ENCODE results near the gene ENO1.

The ENO1 gene

GRCh38 chr1:8813991-8814390 lies 64.5 kb downstream of the ENO1 start:
- Mint-ChIP-seq H3K36me3 (ENCODE audit: low read depth) (peaks cover 10% of the 10 kb centered on the region), H3K27me3 (no peaks in the 10 kb centered on the region), H3K9me3 (no peaks in the 10 kb centered on the region), H3K4me1 (ENCODE audit: low read depth) (peaks cover 30% of the 10 kb centered on the region), H3K4me3 (no peak overlapping the region), H3K27ac (no peak overlapping the region)
- intact Hi-C loops (cut with micrococcal nuclease), result no loop called here

- Mint-ChIP-seq H3K27me3 (no peaks in the 10 kb centered on the region), H3K36me3 (ENCODE audit: low read depth) (peaks cover 10% of the 10 kb centered on the region), H3K4me3 (no peak overlapping the region), H3K9me3 (no peaks in the 10 kb centered on the region), H3K4me1 (ENCODE audit: low read depth) (peaks cover 28% of the 10 kb centered on the region), H3K27ac (no peak overlapping the region)
- intact Hi-C loops (cut with micrococcal nuclease), result no loop called here
Observed at GRCh38 chr1:8813016-8813763, 65.3 kb downstream of the ENO1 start.

- intact Hi-C loops (cut with micrococcal nuclease), result no loop called here
- Mint-ChIP-seq H3K27me3 (no peaks in the 10 kb centered on the region), H3K4me1 (ENCODE audit: low read depth) (peaks cover 24% of the 10 kb centered on the region)
Observed at GRCh38 chr1:8812081-8812480, 66.4 kb downstream of the ENO1 start.

More at GRCh38 chr1:8812081-8812480, 66.4 kb downstream of the ENO1 start:
- Mint-ChIP-seq H3K27ac (no peak overlapping the region), H3K36me3 (ENCODE audit: low read depth) (peaks cover 4% of the 10 kb centered on the region), H3K4me3 (no peak overlapping the region), H3K9me3 (no peaks in the 10 kb centered on the region)

All from dendritic cell treated with granulocyte-macrophage colony-stimulating factor and Interleukin-4, amounts not matched to agents 40 ng/mL and 50 ng/mL, for 4 days (primary cell).